Lung microvascular endothelial cell (primary cell): Measurements from ENCODE around the gene EIF2S1. TPM values are rescaled to one million over a fixed set of nuclear protein-coding genes. Genes with fewer than 3 reads are reported as not detected.

Experiments
- DNase-seq, 2 donors: peaks; one replicate each; pipeline versions ENCODE4 v3.0.0 to v3.0.0-alpha.2; 2010; ENCODE audit warnings: low read depth in 2 of 2
- total RNA-seq: library from RNA; depleted of rRNA; stranded (reverse); fragments of >200 nt; gene quantifications from 2 replicates; pipeline ENCODE4 v1.2.1, GENCODE V29; 2014

EIF2S1 gene
- total RNA-seq, 1 donor from 2014 or later, result 162 TPM

DNA sequence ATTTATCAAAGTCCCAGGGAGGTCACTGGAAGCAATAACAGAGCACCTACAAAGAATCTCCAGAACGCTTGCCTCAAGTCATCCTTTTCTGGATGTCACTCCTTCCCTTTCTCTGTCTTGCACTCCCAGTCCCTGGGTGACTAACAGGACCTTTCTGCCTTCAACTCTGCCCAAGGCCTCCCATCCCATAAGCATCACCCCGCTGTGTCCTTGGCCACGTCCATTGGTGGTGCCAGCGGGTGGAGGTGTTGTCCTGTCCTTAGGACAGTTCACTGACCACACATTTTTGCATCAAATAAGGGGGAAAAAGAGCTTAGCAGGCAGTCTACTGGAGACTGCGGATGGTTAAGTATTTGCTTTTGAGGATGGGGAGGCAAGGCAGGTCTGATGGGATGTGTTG, 75.5 kb downstream of the EIF2S1 start:
- no peak for DNase-seq

Other genes starting within 250 kb of the EIF2S1 start
- not detected in 2 replicates for gene GARIN2, start 170.9 kb upstream of the EIF2S1 start, total RNA-seq
- 19.8 and 23.6 TPM in 2 replicates for gene PALS1, start 118.9 kb upstream of the EIF2S1 start, total RNA-seq
- gene ATP6V1D, start 524 bp upstream of the EIF2S1 start, total RNA-seq, result 42.1 and 59.5 TPM in 2 replicates
- gene PLEK2, start 51.8 kb downstream of the EIF2S1 start, total RNA-seq, result 0.20 and 5.9 TPM in 2 replicates
- gene TMEM229B, start 128.4 kb downstream of the EIF2S1 start, total RNA-seq, result 0.40 and 0.44 TPM in 2 replicates
- gene PLEKHH1, start 173.0 kb downstream of the EIF2S1 start, total RNA-seq, result under 0.01 and 0.22 TPM in 2 replicates
- 9.4 and 14.1 TPM in 2 replicates for gene PIGH, start 239.9 kb downstream of the EIF2S1 start, total RNA-seq